Astrocyte (in vitro differentiated cells and primary cell): ENCODE measurements around the gene TMF1.

Experiments
- CTCF ChIP-seq: IDR thresholded peaks from 2 replicates; pipeline ENCODE4 v1.5.1; 2011; ENCODE audit warnings: low read depth, mild to moderate bottlenecking, inconsistent platforms, low read length, moderate library complexity; ENCODE audit not compliant: insufficient read depth
- EZH2 ChIP-seq: IDR thresholded peaks from 2 replicates; pipeline ENCODE4 v1.6.1; 2012; ENCODE audit warnings: mild to moderate bottlenecking, low read length, inconsistent platforms; ENCODE audit not compliant: insufficient read depth

GRCh38 chr3:69065318-69065964 lies 13.3 kb upstream of the TMF1 start:
- no peak for TF ChIP-seq CTCF
- no peak for TF ChIP-seq EZH2
